LHCN-M2 (cell line): Measurements from ENCODE around the gene TPPP2. TPM values are rescaled to one million over a fixed set of nuclear protein-coding genes. Genes with fewer than 3 reads are reported as not detected.
A peak's percentile ranks its signal among the peaks of the same experiment; 100 is the strongest.
"Not testable (repeated sequence)": the region's sequence is repeated elsewhere in the genome, so short reads cannot be mapped to it uniquely, and the experiment has no call there.

ENCODE experiments used
- DNase-seq: peaks from one replicate; pipeline ENCODE4 v3.0.0-alpha.2; 2012; ENCODE audit warnings: low read depth
- total RNA-seq: library from RNA; depleted of rRNA; stranded (reverse); fragments of >200 nt; gene quantifications from 2 replicates; pipeline ENCODE4 v1.2.3, GENCODE V29; 2014

The TPPP2 gene
- total RNA-seq, 1 experiment from 2014 or later, result not detected

- DNase-seq, result no peak
Observed at GRCh38 chr14:21037156-21037555, 7.1 kb downstream of the TPPP2 start.

GRCh38 chr14:21038441-21039422 lies 8.7 kb downstream of the TPPP2 start:
- DNase-seq, result peak; percentile 94

GRCh38 chr14:21039585-21040369 lies 9.8 kb downstream of the TPPP2 start:
- peak; percentile 86 for DNase-seq

- no peak for DNase-seq
Observed at GRCh38 chr14:21040370-21040925, 10.4 kb downstream of the TPPP2 start.

GRCh38 chr14:21040941-21041340 lies 10.9 kb downstream of the TPPP2 start:
- not testable (repeated sequence) for DNase-seq

GRCh38 chr14:21041676-21042433 lies 11.8 kb downstream of the TPPP2 start, which contains the start of gene RNASE7:
Gene RNASE7 (plus strand): TSS chr14:21042362. CDS start chr14:21042993, 631 bp downstream.
- DNase-seq, result peak; percentile 74

GRCh38 chr14:21042918-21043317 lies 12.9 kb downstream of the TPPP2 start:
- peak; percentile 60 for DNase-seq

GRCh38 chr14:21043387-21043973 lies 13.5 kb downstream of the TPPP2 start:
- DNase-seq, result peak; percentile 61

GRCh38 chr14:21043974-21044618 lies 14.1 kb downstream of the TPPP2 start:
- DNase-seq, result no peak

- DNase-seq, result no peak
Observed at GRCh38 chr14:21047378-21047781, 17.4 kb downstream of the TPPP2 start.

- DNase-seq, result no peak
Observed at GRCh38 chr14:21048638-21049037, 18.6 kb downstream of the TPPP2 start.

- DNase-seq, result peak; percentile 49
Observed at GRCh38 chr14:21049271-21049673, 19.3 kb downstream of the TPPP2 start.

GRCh38 chr14:21050597-21050996 lies 20.6 kb downstream of the TPPP2 start:
- DNase-seq, result no peak

- no peak for DNase-seq
Observed at GRCh38 chr14:21053184-21054122, 23.4 kb downstream of the TPPP2 start.

- DNase-seq, result no peak
Observed at GRCh38 chr14:21054123-21054767, 24.2 kb downstream of the TPPP2 start.

- DNase-seq, result no peak
Observed at GRCh38 chr14:21054768-21055145, 24.7 kb downstream of the TPPP2 start.

- no peak for DNase-seq
Observed at GRCh38 chr14:21055432-21056117, 25.6 kb downstream of the TPPP2 start.
